OCI-LY1 (cell line): ENCODE measurements around the gene RBM43.

Experiments used
- EZH2 ChIP-seq: fragments of 200-600 bp; sonication (generic), shearing (Covaris generic); IDR thresholded peaks from 2 replicates; pipeline ENCODE4 v1.8.0; 2017; ENCODE audit warnings: borderline replicate concordance, mixed run types, mild to moderate bottlenecking, antibody characterized with exemption, low read length, moderate library complexity, mixed read lengths
- TF ChIP-seq, protein P1 (sequence below): fragments of 200-600 bp; sonication (generic), shearing (Covaris generic); IDR thresholded peaks from 2 replicates; pipeline ENCODE4 v1.5.1; 2017; ENCODE audit warnings: mild to moderate bottlenecking, antibody characterized with exemption, low read length, moderate library complexity, mixed read lengths

- TF ChIP-seq, protein P1, sequence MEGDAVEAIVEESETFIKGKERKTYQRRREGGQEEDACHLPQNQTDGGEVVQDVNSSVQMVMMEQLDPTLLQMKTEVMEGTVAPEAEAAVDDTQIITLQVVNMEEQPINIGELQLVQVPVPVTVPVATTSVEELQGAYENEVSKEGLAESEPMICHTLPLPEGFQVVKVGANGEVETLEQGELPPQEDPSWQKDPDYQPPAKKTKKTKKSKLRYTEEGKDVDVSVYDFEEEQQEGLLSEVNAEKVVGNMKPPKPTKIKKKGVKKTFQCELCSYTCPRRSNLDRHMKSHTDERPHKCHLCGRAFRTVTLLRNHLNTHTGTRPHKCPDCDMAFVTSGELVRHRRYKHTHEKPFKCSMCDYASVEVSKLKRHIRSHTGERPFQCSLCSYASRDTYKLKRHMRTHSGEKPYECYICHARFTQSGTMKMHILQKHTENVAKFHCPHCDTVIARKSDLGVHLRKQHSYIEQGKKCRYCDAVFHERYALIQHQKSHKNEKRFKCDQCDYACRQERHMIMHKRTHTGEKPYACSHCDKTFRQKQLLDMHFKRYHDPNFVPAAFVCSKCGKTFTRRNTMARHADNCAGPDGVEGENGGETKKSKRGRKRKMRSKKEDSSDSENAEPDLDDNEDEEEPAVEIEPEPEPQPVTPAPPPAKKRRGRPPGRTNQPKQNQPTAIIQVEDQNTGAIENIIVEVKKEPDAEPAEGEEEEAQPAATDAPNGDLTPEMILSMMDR = no peak
- TF ChIP-seq EZH2 = no peak
These were observed 9.0 kb downstream of the RBM43 start for GRCh38 chr2:151252646-151253045.
